Measurements from ENCODE around the gene RASL12.

DNA sequence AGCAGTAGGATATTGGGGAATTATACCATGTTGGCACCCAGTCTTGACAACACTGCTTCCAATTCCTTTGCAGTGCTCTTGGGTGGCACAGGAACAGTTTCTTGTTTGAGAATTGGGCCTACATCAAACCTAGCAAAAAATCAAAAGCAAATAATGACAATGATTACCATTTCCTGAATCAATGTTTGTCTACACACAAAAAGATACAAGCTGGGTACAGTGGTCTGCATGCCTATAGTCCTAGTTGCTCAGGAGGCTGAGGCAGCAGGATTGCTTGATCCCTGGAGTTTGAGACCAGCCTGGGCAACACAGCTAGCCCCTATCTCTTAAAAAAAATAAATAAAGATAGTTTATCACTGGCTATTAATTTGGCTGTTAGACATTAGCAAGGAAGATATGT, 46.3 kb downstream of the RASL12 start:
- no peak for TF ChIP-seq EZH2 (IDR thresholded peaks at IDR 0.05)
- TF ChIP-seq, protein P1, sequence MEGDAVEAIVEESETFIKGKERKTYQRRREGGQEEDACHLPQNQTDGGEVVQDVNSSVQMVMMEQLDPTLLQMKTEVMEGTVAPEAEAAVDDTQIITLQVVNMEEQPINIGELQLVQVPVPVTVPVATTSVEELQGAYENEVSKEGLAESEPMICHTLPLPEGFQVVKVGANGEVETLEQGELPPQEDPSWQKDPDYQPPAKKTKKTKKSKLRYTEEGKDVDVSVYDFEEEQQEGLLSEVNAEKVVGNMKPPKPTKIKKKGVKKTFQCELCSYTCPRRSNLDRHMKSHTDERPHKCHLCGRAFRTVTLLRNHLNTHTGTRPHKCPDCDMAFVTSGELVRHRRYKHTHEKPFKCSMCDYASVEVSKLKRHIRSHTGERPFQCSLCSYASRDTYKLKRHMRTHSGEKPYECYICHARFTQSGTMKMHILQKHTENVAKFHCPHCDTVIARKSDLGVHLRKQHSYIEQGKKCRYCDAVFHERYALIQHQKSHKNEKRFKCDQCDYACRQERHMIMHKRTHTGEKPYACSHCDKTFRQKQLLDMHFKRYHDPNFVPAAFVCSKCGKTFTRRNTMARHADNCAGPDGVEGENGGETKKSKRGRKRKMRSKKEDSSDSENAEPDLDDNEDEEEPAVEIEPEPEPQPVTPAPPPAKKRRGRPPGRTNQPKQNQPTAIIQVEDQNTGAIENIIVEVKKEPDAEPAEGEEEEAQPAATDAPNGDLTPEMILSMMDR (IDR thresholded peaks at IDR 0.05): no peak
- TF ChIP-seq EZH2phosphoT487 (IDR thresholded peaks at IDR 0.05): no peak
